ENCODE data around the gene BYSL.

GRCh38 chr6:41954668-41955067 lies 33.4 kb downstream of the BYSL start:
- TF ChIP-seq CTCF (conservative IDR thresholded peaks at IDR 0.05; ENCODE audit: low read depth, low read length) (no peak), EZH2phosphoT487 (IDR thresholded peaks at IDR 0.05; ENCODE audit: borderline replicate concordance, low read length) (no peak), EZH2 (IDR thresholded peaks at IDR 0.05; ENCODE audit: low read length, unreplicated experiment) (no peak)

Data from PC-3 (cell line).